DND-41 (cell line): Measurements from ENCODE around the gene MTOR.
"Not testable (repeated sequence)": the region's sequence is repeated elsewhere in the genome, so short reads cannot be mapped to it uniquely, and the experiment has no call there.

Source experiments
- ATAC-seq: fragments of 200-7000 bp; cut with Tn5 transposase; 3 replicates; pipeline ENCODE4 v1.9.1; 2021; ENCODE audit warnings: low read depth; ENCODE audit not compliant: insufficient read depth
- DNase-seq: peaks from one replicate; pipeline ENCODE4 v3.0.0-alpha.2; 2020
- H2AFZ ChIP-seq: 2 replicates; pipeline ENCODE4 v1.6.0; 2012; ENCODE audit warnings: low read depth, low read length
- H3K27ac ChIP-seq: 2 replicates; pipeline ENCODE4 v1.5.1; 2012; ENCODE audit warnings: low read length, inconsistent platforms
- H3K27me3 ChIP-seq: fragments of 200-600 bp; sonication (generic); 2 replicates; pipeline ENCODE4 v1.6.0; 2012; ENCODE audit warnings: low read length, mild to moderate bottlenecking, inconsistent platforms; ENCODE audit not compliant: insufficient read depth, poor library complexity
- H3K36me3 ChIP-seq: 2 replicates; pipeline ENCODE4 v1.5.1; 2012; ENCODE audit warnings: low read length, inconsistent platforms; ENCODE audit not compliant: insufficient read depth
- H3K4me1 ChIP-seq: 2 replicates; pipeline ENCODE4 v1.5.1; 2012; ENCODE audit warnings: mild to moderate bottlenecking, low read length; ENCODE audit not compliant: insufficient read depth
- H3K4me2 ChIP-seq: 2 replicates; pipeline ENCODE4 v1.6.0; 2012; ENCODE audit warnings: mild to moderate bottlenecking, moderate library complexity, low read length, inconsistent platforms; ENCODE audit not compliant: insufficient read depth
- H3K4me3 ChIP-seq, 2 experiments: fragments of 200-600 bp in 1 of 2; shearing (Covaris generic) in 1 of 2; 2 replicates each; pipeline ENCODE4 v1.5.1; 2012 to 2016; ENCODE audit warnings: inconsistent platforms in 2 of 2, low read length in 2 of 2, mild to moderate bottlenecking in 2 of 2, low read depth in 1 of 2, moderate library complexity in 1 of 2
- H3K79me2 ChIP-seq: 2 replicates; pipeline ENCODE4 v1.6.0; 2012; ENCODE audit warnings: low read length, inconsistent platforms; ENCODE audit not compliant: insufficient read depth
- H3K9ac ChIP-seq: 2 replicates; pipeline ENCODE4 v1.6.0; 2012; ENCODE audit warnings: low read depth, mild to moderate bottlenecking, inconsistent platforms, low read length, moderate library complexity
- H3K9me3 ChIP-seq: 2 replicates; pipeline ENCODE4 v1.5.1; 2012; ENCODE audit warnings: low read length, moderate library complexity, mild to moderate bottlenecking, inconsistent platforms; ENCODE audit not compliant: insufficient read depth, severe bottlenecking
- H4K20me1 ChIP-seq: 2 replicates; pipeline ENCODE4 v1.6.0; 2012; ENCODE audit warnings: low read length; ENCODE audit not compliant: insufficient read depth
- CTCF ChIP-seq: IDR thresholded peaks from 2 replicates; pipeline ENCODE4 v1.5.1; 2012; ENCODE audit warnings: borderline replicate concordance, low read length, moderate library complexity, mild to moderate bottlenecking; ENCODE audit not compliant: poor library complexity, severe bottlenecking; ENCODE audit errors: extremely low read depth
- EZH2 ChIP-seq: IDR thresholded peaks from 3 replicates; pipeline ENCODE4 v1.6.1; 2012; ENCODE audit warnings: borderline replicate concordance, low read depth, mild to moderate bottlenecking, moderate library complexity, low read length, inconsistent platforms; ENCODE audit not compliant: severe bottlenecking

The MTOR gene

GRCh38 chr1:11063937-11064537 lies 198.3 kb downstream of the MTOR start:
- peak; percentile 39 for DNase-seq
- not testable (repeated sequence) for H3K4me3 ChIP-seq, H3K9me3 ChIP-seq, H2AFZ ChIP-seq, ATAC-seq, H3K27ac ChIP-seq, H3K27me3 ChIP-seq, H4K20me1 ChIP-seq, H3K9ac ChIP-seq, H3K4me2 ChIP-seq
- H3K36me3 ChIP-seq: peaks cover 50% of the 10 kb centered on the region
- peaks cover 19% of the 10 kb centered on the region for H3K4me1 ChIP-seq
- H3K79me2 ChIP-seq: peaks cover 24% of the 10 kb centered on the region
- TF ChIP-seq CTCF: peak; percentile 57

- H3K4me1 ChIP-seq: peaks cover 29% of the 10 kb centered on the region
- DNase-seq: no peak
- TF ChIP-seq EZH2 (no peak), CTCF (no peak)
- no peaks in the 10 kb centered on the region for H3K9me3 ChIP-seq
- no peak overlapping the region for H3K4me2 ChIP-seq
- H2AFZ ChIP-seq: no peak overlapping the region
- no peak overlapping the region for H3K27ac ChIP-seq
- no peak for ATAC-seq
- H3K27me3 ChIP-seq: no peaks in the 10 kb centered on the region
- H4K20me1 ChIP-seq: peaks cover 2% of the 10 kb centered on the region; the same call in 1 of the 2 replicates
- H3K36me3 ChIP-seq: peaks cover 46% of the 10 kb centered on the region
- H3K79me2 ChIP-seq: peaks cover 32% of the 10 kb centered on the region
- H3K9ac ChIP-seq: no peak overlapping the region
- H3K4me3 ChIP-seq: no peak overlapping the region
These were observed 199.4 kb downstream of the MTOR start for GRCh38 chr1:11062965-11063401.

DNA sequence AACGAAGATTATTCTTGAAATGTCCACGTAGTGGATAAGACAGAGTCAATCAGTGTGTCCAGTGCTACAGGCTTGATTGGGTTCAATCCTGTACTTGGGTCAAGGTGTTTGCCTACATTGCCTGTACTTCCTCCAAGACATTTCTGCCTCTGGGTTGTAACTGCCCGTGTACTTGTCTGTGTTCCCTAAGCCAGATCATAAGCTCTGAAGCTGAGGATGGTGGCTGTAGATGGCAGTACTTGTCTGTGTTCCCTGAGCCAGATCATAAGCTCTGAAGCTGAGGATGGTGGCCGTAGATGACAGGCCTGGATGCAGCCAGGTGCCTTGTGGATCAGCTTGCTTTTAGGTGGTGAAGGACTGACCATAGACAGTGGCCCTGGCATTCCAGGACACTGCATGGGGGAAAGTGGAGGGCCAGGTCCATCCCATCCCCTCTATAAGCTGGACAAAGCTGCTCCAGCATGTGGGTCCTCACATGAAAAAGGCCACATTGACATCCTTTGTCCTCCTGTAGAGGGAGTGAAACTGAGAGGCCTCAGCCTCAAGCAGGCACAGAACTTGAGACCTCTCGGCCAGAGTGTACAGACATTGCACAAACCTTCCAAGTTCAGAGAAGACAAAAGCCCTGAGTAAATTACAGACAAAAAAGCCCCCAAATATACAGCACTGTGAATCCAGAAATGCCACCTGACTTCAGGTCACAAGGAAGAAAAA lies 200.5 kb downstream of the MTOR start:
- DNase-seq (no peak), ATAC-seq (no peak)
- peaks cover 34% of the 10 kb centered on the region for H3K4me1 ChIP-seq
- H3K36me3 ChIP-seq: peaks cover 49% of the 10 kb centered on the region
- peak overlapping the region; percentile 70; the same call in 1 of the 2 replicates for H3K9ac ChIP-seq
- H3K27me3 ChIP-seq: no peaks in the 10 kb centered on the region
- peak overlapping the region; percentile 8; the same call in 1 of the 2 replicates for H3K27ac ChIP-seq
- TF ChIP-seq EZH2 (no peak), CTCF (no peak)
- no peak overlapping the region for H3K4me3 ChIP-seq
- H2AFZ ChIP-seq: no peak overlapping the region
- no peaks in the 10 kb centered on the region for H3K9me3 ChIP-seq
- H3K79me2 ChIP-seq: peaks cover 37% of the 10 kb centered on the region
- peak overlapping the region; percentile 76; the same call in 1 of the 2 replicates for H3K4me2 ChIP-seq
- H4K20me1 ChIP-seq: peaks cover 3% of the 10 kb centered on the region; the same call in 1 of the 2 replicates
